GM12873 (cell line): ENCODE results near the gene ILK.

Experiments used
- TF ChIP-seq, protein P1 (sequence below): IDR thresholded peaks from 2 replicates; pipeline ENCODE4 v1.5.1; 2012; ENCODE audit warnings: low read depth, mild to moderate bottlenecking, moderate library complexity, low read length, control low read depth; ENCODE audit not compliant: insufficient read depth; ENCODE audit errors: missing control alignments

The ILK gene

DNA sequence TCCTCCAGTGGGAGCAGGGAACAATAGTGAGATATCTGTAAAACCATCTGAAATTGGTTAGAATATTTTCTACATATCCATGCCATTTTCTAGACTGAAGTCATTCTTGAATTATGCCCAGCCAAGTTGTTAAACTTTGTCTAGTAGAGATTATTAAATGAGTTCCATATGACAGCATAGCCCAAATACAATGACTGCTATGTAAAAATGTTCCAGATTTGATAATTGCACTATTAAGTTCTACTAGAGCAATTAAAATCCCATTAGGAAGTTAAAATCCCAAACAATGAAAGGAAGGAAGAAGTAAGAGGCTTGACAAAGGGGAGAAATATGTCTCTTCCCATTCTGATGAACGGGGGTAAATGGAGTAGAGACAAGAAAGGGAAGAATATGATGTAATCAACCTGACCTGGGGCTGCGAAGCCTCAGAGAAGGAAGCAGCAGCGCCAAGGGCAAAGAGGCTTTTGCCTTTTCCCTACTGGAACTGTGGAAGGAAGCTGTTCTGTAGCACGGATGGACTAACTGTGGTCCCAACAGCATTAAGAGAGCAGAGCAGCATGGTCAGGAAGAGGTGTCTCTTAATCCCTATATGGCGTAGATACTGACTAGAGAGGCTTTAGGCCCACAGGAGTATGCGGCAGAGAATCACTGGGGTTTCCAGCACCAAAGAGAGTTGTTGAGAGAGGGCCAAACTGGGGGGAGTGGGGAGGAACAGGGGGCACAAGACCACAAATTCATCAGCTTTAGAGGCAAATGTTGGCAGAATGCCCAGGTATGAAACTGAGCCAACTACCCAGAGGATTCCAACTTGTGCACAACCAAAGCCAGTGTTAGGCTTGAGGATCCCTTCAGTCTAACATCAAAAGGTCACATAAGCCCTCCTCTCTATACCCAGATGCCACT is 26.9 kb upstream of the ILK start:
- TF ChIP-seq, protein P1, sequence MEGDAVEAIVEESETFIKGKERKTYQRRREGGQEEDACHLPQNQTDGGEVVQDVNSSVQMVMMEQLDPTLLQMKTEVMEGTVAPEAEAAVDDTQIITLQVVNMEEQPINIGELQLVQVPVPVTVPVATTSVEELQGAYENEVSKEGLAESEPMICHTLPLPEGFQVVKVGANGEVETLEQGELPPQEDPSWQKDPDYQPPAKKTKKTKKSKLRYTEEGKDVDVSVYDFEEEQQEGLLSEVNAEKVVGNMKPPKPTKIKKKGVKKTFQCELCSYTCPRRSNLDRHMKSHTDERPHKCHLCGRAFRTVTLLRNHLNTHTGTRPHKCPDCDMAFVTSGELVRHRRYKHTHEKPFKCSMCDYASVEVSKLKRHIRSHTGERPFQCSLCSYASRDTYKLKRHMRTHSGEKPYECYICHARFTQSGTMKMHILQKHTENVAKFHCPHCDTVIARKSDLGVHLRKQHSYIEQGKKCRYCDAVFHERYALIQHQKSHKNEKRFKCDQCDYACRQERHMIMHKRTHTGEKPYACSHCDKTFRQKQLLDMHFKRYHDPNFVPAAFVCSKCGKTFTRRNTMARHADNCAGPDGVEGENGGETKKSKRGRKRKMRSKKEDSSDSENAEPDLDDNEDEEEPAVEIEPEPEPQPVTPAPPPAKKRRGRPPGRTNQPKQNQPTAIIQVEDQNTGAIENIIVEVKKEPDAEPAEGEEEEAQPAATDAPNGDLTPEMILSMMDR, result no peak

DNA sequence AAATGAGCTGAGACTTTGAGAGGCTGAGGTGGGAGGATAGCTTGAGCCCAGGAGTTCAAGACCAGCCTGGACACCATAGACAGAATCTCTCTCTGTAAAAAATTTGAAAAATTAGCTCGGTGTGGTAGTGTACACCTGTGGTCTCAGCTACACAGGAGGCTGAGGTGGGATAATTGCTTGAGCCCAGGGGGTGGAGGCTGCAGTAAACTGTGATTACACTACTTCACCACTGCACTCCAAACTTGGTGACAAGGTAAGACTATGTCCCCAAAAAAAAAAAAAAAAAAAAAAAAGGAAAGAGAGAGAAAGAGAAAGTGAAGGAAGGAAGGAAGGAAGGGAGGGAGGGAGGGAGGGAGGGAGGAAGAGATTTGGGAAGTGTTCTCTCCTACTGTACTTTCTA is 25.4 kb upstream of the ILK start:
- TF ChIP-seq, protein P1, result no peak

DNA sequence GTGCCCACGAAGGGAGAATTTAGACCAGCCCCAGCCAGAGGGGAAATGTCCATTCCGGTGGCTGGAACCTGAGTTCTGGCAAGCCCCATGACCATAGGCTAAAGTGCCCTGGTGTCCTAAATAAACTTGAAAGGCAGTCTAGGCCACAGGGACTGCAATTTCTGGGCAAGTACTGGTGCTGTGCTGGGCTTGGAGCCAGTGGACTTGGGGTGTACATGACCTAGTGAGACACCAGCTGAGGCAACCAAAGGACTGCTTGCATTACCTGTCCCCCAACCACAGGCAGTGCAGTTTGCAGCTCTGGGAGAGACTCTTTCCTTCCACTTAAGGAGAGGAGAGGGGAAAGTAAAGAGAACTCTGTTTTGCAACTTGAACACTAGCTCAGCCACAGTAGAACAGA is 23.9 kb upstream of the ILK start:
- TF ChIP-seq, protein P1, result no peak

DNA sequence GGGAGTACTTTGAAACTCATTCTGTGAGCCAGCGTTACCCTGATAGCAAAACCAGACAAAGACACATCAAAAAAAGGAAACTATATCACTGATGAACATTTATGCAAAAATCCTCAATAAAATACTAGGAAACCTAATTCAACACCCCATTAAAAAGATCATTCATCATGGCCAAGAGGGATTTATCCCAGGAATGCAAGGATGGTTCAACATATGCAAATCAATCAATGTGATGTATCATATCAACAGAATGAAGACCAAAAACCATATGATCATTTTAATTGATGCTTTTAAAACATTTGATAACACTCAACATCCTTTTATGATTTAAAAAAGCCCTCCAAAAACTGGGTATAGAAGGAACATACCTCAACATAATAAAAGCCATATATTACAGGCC is 20.0 kb upstream of the ILK start:
- TF ChIP-seq, protein P1, result no peak

DNA sequence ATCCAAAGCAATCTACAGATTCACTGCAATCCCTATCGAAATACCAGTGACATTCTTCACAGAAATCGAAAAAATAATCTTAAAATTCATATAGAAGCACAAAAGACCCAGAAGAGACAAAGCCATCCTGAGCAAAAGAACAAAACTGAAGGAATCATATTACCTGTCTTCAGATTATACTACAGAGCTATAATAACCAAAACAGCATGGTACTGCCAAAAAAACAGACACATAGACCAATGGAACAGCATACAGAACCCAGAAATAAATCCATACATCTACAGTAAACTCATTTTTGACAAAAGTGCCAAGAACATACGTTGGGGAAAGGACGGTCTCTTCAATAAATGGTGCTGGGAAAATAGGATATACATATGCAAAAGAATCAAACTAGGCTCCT is 19.0 kb upstream of the ILK start:
- TF ChIP-seq, protein P1, result no peak

DNA sequence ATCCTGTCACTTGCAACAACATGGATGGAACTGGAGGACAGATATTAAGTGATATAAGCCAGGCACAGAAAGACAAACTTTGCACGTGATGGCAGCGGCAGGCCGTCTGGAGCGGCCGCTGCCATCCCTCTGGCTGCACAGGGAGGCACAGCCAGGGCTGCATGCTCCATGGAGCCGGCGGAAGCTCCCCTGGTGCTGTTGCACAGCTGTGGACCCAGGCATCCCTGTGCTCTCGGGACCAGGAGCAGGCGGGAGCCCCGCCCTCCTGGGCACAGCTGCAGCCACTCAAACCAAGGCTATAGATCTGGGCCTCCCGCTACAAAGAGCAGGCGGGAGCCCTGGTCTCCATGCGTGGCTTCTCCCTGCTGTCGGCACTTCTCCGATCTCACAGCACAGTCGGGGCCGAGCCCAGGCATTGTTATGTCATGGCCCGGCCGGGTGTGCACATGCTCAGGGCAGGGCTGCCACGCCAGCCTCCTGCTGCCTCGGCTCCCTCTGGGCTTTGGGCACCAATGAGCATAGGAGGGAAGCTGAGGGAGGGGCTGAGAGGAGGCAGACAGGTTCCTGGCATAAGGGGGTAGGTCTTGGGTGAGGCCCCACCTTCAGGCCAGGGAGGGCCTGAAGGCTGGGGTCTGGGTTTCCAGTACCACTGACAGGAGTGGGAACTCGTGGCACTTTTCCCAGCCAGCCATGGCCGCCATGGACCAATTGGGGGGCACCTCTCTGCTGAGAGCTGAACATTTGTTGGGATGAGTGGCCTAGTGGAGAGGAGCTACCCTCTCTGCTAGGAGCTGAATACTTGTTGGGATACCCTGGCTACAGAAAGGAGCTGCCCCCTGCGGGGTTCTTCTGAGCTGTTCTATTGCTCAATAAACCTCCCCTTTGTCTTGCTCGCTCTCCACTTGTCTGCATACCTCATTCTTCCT is 16.9 kb upstream of the ILK start:
- TF ChIP-seq, protein P1, result no peak

DNA sequence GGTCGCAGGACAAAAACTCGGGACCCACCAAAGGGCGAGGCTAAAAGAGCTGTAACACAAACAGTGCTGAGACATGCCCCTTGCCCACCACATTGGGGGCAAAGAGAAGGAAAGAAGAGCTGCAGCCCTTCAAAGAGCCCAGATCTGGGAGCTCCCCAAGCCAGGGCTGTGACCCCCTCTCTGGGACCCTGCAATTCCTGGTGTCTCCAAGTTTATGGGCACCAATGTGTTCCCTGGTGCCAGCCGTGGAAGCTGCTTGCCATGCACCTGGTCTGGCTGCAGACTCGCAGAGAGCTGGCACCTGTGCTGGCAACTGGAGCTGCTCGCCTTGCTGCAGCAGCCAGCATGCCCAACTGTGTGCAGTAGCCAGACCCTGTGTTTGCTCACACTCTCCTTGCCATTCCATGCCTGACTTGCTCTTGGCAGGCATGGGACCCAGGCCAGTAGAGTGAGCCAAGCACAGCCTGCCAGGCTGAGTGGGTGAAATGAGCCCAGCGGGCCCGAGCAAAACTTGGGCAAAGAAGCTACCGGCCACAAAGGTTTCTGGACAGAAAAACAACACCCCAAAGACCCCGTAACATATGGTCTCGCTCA is 16.1 kb upstream of the ILK start:
- TF ChIP-seq, protein P1, result no peak
